ENCODE results near the gene LYRM2. TPM values are rescaled to one million over a fixed set of nuclear protein-coding genes. Genes with fewer than 3 reads are reported as not detected.

The LYRM2 gene
- total and polyA plus RNA-seq, 5 donors, result 25.9 to 48.7 (median 38.2) TPM

DNA sequence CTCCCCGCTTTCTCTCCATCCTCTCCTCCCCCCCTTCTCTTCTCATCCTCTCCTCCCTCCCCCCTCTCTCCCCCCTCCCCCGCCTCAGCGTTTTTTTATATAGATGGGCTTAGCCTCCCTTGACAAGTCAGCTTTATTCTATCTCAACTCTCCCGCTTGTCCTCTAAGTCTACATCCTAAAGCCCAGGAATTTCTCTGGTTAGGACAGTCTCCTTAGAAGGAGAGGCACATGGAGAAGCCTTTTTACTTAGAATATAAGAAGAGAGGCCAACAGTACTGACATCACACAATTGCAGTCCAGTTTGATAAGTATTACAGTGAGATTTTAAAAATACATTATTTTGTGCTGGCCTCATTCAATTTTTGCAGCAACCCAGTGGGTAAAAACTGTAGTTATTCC lies 83.5 kb downstream of the LYRM2 start:
- intact Hi-C loops (cut with DNase I), result no loop called here
- Histone ChIP-seq H3K27me3 (ENCODE audit: control insufficient read depth, insufficient read depth) (no peaks in the 10 kb centered on the region), H3K27ac (ENCODE audit: low read length) (no peak overlapping the region), H3K4me1 (ENCODE audit: control insufficient read depth, insufficient read depth, low read length) (peaks cover 5% of the 10 kb centered on the region), H3K4me3 (ENCODE audit: low read length) (no peak overlapping the region), H3K9me3 (ENCODE audit: control insufficient read depth, low read length) (no peaks in the 10 kb centered on the region)
- ATAC-seq (no peak), DNase-seq (no peak)
- WGBS, result 59% methylated on average over 4 of the region's 4 CpGs

DNA sequence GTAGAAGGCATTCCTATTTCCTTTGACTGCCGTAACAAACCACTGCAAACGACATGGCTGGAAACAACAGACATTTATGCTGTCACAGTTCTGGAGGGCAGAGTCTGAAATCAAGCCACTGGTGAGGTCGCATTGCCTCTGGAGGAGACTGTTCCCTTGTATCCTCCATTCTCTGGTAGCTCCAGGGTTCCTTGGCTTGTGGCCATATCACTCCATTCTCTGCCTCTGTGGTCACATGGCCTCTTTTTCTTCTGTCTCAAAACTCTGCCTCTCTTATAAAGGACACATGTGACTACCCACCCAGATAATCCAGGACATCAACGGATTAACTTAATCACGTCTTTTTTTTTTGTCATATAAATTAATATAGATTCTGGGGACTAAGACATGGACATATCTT lies 84.4 kb downstream of the LYRM2 start:
- no peak overlapping the region for H3K27ac ChIP-seq (ENCODE audit: low read length)
- no peak overlapping the region for H3K4me3 ChIP-seq (ENCODE audit: low read length)
- H3K9me3 ChIP-seq (ENCODE audit: control insufficient read depth, low read length), result no peaks in the 10 kb centered on the region
- DNase-seq (no peak), ATAC-seq (no peak)
- H3K4me1 ChIP-seq (ENCODE audit: control insufficient read depth, insufficient read depth, low read length), result peaks cover 5% of the 10 kb centered on the region
- no peaks in the 10 kb centered on the region for H3K27me3 ChIP-seq (ENCODE audit: control insufficient read depth, insufficient read depth)
- 88% methylated on average over 5 of the region's 5 CpGs for WGBS
- intact Hi-C loops (cut with DNase I), result no loop called here

DNA sequence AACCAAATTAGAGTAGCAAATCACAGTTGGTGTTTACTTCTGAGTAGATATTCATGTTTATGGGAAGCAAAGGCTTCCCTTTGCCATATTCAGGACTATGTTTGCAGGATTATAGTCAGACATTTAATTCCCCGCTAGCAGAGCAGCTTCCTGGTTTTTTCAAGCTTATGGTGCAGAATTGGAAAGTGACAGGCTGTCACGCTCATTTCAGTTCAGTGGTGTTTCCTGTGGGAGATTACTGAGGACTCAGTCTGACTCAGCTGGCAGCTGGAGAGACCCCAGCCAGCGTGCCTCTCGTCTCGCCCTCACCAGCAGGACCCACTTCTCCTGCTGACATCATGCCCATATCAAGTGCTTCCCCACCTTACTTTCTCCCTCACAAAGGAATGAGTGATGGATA lies 85.1 kb downstream of the LYRM2 start:
- WGBS, result 81% methylated on average over 5 of the region's 5 CpGs
- DNase-seq (no peak), ATAC-seq (no peak)
- intact Hi-C loops (cut with DNase I), result no loop called here
- Histone ChIP-seq H3K27ac (ENCODE audit: low read length) (no peak overlapping the region), H3K9me3 (ENCODE audit: control insufficient read depth, low read length) (no peaks in the 10 kb centered on the region), H3K27me3 (ENCODE audit: control insufficient read depth, insufficient read depth) (no peaks in the 10 kb centered on the region), H3K4me3 (ENCODE audit: low read length) (no peak overlapping the region), H3K4me1 (ENCODE audit: control insufficient read depth, insufficient read depth, low read length) (peaks cover 5% of the 10 kb centered on the region)

GRCh38 chr6:89547281-89547680 lies 91.3 kb downstream of the LYRM2 start:
- DNase-seq (peak in 1 of 3 donors; percentile 58), ATAC-seq (no peak)
- H3K4me3 ChIP-seq (ENCODE audit: low read length), result no peak overlapping the region
- intact Hi-C loops (cut with DNase I), result no loop called here
- WGBS, result 80% methylated on average over 5 of the region's 5 CpGs
- no peaks in the 10 kb centered on the region for H3K27me3 ChIP-seq (ENCODE audit: control insufficient read depth, insufficient read depth)
- H3K4me1 ChIP-seq (ENCODE audit: control insufficient read depth, insufficient read depth, low read length), result peaks cover 2% of the 10 kb centered on the region
- no peaks in the 10 kb centered on the region for H3K9me3 ChIP-seq (ENCODE audit: control insufficient read depth, low read length)
- H3K27ac ChIP-seq (ENCODE audit: low read length), result no peak overlapping the region

DNA sequence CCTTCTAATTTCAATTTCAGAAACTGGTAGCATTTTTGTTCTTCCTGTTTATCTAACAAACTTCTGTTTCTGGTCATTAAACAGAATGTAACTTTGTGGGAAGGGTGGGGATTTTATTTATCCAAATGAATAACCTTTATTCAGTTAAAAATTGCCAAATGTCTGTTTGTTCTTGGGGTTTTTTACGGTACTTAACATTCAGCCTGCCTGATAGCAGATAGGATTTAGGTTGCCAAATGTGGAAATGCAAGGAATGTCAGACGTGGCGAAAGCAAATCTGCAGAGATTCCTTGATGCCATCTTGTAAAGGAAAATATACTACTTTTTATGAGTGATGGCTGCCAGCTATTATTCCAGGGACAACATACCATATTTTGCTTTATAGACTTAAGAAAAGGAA lies 95.7 kb downstream of the LYRM2 start:
- ATAC-seq (no peak), DNase-seq (no peak)
- intact Hi-C loops (cut with DNase I), result no loop called here
- Histone ChIP-seq H3K9me3 (ENCODE audit: control insufficient read depth, low read length) (no peaks in the 10 kb centered on the region), H3K27me3 (ENCODE audit: control insufficient read depth, insufficient read depth) (no peaks in the 10 kb centered on the region), H3K4me3 (ENCODE audit: low read length) (no peak overlapping the region), H3K27ac (ENCODE audit: low read length) (no peak overlapping the region), H3K4me1 (ENCODE audit: control insufficient read depth, insufficient read depth, low read length) (no peaks in the 10 kb centered on the region)
- WGBS, result 59% methylated on average over 3 of the region's 3 CpGs

GRCh38 chr6:89542081-89542857 lies 96.3 kb downstream of the LYRM2 start:
- ATAC-seq, result no peak
- WGBS, result 90% methylated on average over 12 of the region's 12 CpGs
- H3K4me3 ChIP-seq (ENCODE audit: low read length), result no peak overlapping the region
- H3K4me1 ChIP-seq (ENCODE audit: control insufficient read depth, insufficient read depth, low read length), result no peaks in the 10 kb centered on the region
- H3K27ac ChIP-seq (ENCODE audit: low read length), result no peak overlapping the region
- H3K27me3 ChIP-seq (ENCODE audit: control insufficient read depth, insufficient read depth), result no peaks in the 10 kb centered on the region
- intact Hi-C loops (cut with DNase I), result no loop called here
- DNase-seq, result no peak
- no peaks in the 10 kb centered on the region for H3K9me3 ChIP-seq (ENCODE audit: control insufficient read depth, low read length)

DNA sequence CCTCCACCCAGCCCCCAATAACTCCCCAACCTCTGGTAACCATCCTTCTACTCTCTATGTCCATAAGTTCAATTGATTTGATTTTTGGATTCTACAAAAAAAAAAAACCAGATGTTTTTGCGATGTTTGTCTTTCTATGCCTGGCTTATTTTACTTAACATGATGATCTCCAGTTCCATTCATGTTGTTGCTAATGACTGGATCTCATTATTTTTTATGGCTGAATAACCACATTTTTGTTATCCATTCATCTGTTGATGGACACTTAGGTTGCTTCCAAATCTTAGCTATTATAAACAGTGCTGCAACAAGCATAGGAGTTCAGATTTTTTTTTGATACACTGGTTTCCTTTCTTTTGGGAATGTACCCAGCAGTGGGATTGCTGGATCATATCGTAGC lies 98.8 kb downstream of the LYRM2 start:
- Histone ChIP-seq H3K27me3 (ENCODE audit: control insufficient read depth, insufficient read depth) (no peaks in the 10 kb centered on the region), H3K9me3 (ENCODE audit: control insufficient read depth, low read length) (no peaks in the 10 kb centered on the region), H3K4me3 (ENCODE audit: low read length) (no peak overlapping the region), H3K27ac (ENCODE audit: low read length) (no peak overlapping the region), H3K4me1 (ENCODE audit: control insufficient read depth, insufficient read depth, low read length) (no peaks in the 10 kb centered on the region)
- DNase-seq (no peak), ATAC-seq (no peak)
- intact Hi-C loops (cut with DNase I), result no loop called here
- 94% methylated on average over 2 of the region's 2 CpGs for WGBS

- H3K27me3 ChIP-seq (ENCODE audit: control insufficient read depth, insufficient read depth), result no peaks in the 10 kb centered on the region
- no peak overlapping the region for H3K4me3 ChIP-seq (ENCODE audit: low read length)
- no peak for DNase-seq
- WGBS, result 89% methylated on average over 5 of the region's 5 CpGs
- no peak overlapping the region for H3K27ac ChIP-seq (ENCODE audit: low read length)
- intact Hi-C loops (cut with DNase I), result no loop called here
- ATAC-seq, result no peak
- no peaks in the 10 kb centered on the region for H3K4me1 ChIP-seq (ENCODE audit: control insufficient read depth, insufficient read depth, low read length)
- H3K9me3 ChIP-seq (ENCODE audit: control insufficient read depth, low read length), result no peaks in the 10 kb centered on the region
Measured at GRCh38 chr6:89536231-89536630, 102.3 kb downstream of the LYRM2 start.

DNA sequence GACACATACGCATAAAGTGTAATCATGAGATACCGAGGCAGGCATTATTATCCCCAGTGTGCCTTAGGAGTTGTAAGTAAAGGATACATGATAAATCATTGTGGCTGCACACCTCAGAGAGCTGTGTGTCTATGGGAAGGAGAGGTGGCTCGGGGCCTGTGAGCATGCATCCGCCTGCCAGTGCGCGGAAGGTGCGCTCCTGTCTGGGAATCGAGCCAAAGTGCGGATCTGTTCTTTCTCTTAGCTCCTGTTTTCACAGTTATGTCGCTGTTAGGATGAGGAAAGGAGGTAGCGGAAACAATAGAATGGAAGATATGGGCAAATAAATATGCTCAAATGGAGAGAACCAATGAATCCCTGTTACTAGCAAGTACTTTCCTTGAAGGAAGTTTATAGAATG lies 107.6 kb downstream of the LYRM2 start:
- no peak for ATAC-seq
- DNase-seq, result peak in 1 of 3 donors; percentile 33
- Histone ChIP-seq H3K4me1 (ENCODE audit: control insufficient read depth, insufficient read depth, low read length) (peaks cover 2% of the 10 kb centered on the region), H3K4me3 (ENCODE audit: low read length) (no peak overlapping the region), H3K9me3 (ENCODE audit: control insufficient read depth, low read length) (no peaks in the 10 kb centered on the region), H3K27me3 (ENCODE audit: control insufficient read depth, insufficient read depth) (no peaks in the 10 kb centered on the region), H3K27ac (ENCODE audit: low read length) (no peak overlapping the region)
- WGBS, result 82% methylated on average over 11 of the region's 11 CpGs
- intact Hi-C loops (cut with DNase I), result no loop called here

- H3K9me3 ChIP-seq (ENCODE audit: control insufficient read depth, low read length), result no peaks in the 10 kb centered on the region
- no peak overlapping the region for H3K27ac ChIP-seq (ENCODE audit: low read length)
- H3K4me3 ChIP-seq (ENCODE audit: low read length), result no peak overlapping the region
- H3K27me3 ChIP-seq (ENCODE audit: control insufficient read depth, insufficient read depth), result no peaks in the 10 kb centered on the region
- DNase-seq, result no peak
- H3K4me1 ChIP-seq (ENCODE audit: control insufficient read depth, insufficient read depth, low read length), result peaks cover 4% of the 10 kb centered on the region
- no peak for ATAC-seq
- intact Hi-C loops (cut with DNase I), result no loop called here
Measured at GRCh38 chr6:89528866-89529265, 109.7 kb downstream of the LYRM2 start.

DNA sequence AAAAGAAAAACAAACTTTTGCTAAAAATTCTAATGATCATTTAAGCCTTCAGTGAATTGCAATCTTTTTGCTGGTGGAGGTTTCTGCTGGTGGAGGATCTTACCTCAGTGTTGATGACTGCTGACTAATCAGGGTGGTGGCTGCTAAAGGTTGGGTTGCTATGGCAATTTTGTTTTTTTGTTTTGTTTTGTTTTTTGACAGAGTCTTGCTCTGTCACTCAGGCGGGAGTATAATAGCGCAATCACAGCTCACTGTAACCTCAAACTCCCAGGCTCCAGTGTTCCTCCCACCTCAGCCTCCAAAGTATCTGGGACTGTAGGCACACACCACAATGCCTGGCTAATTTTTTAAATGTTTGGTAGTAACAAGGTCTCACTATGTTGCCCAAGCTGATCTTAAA lies 110.9 kb downstream of the LYRM2 start:
- Histone ChIP-seq H3K27ac (ENCODE audit: low read length) (no peak overlapping the region), H3K4me1 (ENCODE audit: control insufficient read depth, insufficient read depth, low read length) (peaks cover 7% of the 10 kb centered on the region), H3K4me3 (ENCODE audit: low read length) (no peak overlapping the region), H3K27me3 (ENCODE audit: control insufficient read depth, insufficient read depth) (no peaks in the 10 kb centered on the region), H3K9me3 (ENCODE audit: control insufficient read depth, low read length) (no peaks in the 10 kb centered on the region)
- DNase-seq (no peak), ATAC-seq (no peak)
- WGBS, result 91% methylated on average over 2 of the region's 2 CpGs
- intact Hi-C loops (cut with DNase I), result no loop called here

DNA sequence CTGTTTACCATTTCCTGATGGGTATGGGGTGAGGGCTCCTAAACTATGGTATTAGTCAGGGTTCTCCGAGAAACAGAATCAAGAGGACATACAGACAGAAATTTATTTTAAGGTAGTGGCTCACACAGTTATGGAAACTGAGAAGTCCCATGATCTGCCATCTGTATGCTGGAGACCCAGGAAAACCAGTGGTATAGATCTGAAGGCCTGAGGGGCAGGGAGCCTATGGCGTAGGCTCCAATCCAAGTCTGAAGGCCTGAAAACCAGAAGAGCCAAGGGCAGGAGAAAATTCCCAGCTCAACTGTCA lies 112.0 kb downstream of the LYRM2 start:
- WGBS, result 97% methylated on average over 2 of the region's 2 CpGs
- H3K4me1 ChIP-seq (ENCODE audit: control insufficient read depth, insufficient read depth, low read length), result peaks cover 7% of the 10 kb centered on the region
- no peak overlapping the region for H3K27ac ChIP-seq (ENCODE audit: low read length)
- no peaks in the 10 kb centered on the region for H3K9me3 ChIP-seq (ENCODE audit: control insufficient read depth, low read length)
- no peaks in the 10 kb centered on the region for H3K27me3 ChIP-seq (ENCODE audit: control insufficient read depth, insufficient read depth)
- intact Hi-C loops (cut with DNase I), result no loop called here
- ATAC-seq (no peak), DNase-seq (no peak)
- H3K4me3 ChIP-seq (ENCODE audit: low read length), result no peak overlapping the region
